Activated CD4-positive, CD25-positive, alpha-beta regulatory T cell (primary cell): ENCODE results near the gene TCF4.

Experiments
- DNase-seq, 4 experiments: peaks; one replicate each; lab custom pipeline; 2025; lab: John Stamatoyannopoulos, UW

Gene TCF4

DNA sequence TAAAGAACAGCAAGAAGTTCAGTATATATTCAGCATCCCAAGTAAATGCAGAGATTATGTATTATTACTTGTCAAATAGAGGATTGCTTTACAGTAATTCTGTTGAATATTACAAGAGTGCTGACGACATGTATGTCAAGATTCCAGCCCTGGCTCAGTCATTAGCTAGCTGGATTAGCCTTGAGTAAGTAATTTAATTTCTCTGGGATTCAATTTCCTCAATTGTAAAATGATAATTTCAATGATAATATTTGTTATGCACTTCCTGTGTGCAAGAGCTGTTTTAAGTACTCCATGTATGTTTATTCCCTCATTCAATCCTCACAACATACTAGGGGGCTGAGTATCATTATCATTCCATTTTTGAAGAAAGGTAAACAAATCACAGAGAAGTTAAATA is 44.0 kb downstream of the TCF4 start:
- DNase-seq: no peak

GRCh38 chr18:55543130-55543704 is 44.8 kb downstream of the TCF4 start:
- no peak for DNase-seq

DNA sequence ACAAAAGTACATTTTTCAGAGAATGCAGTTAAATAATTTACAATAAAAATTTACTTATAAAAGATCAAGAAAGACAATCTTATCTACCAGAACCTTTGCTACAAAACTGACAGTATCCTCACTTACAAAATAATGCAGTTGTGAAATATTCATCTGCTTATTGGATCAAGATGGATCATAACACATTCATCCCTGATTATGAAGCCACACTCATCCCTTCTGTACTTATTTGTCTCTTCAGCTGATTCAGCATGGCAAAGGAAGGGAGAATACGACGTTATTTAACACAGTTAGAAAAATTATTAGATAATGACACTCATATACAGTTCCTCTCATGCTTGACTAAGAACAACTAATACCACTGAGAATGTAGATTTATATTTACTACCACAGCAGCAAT is 46.4 kb downstream of the TCF4 start:
- DNase-seq: no peak

GRCh38 chr18:55539240-55539639 is 48.8 kb downstream of the TCF4 start:
- DNase-seq: no peak

GRCh38 chr18:55534996-55535395 is 53.0 kb downstream of the TCF4 start:
- no peak for DNase-seq

DNA sequence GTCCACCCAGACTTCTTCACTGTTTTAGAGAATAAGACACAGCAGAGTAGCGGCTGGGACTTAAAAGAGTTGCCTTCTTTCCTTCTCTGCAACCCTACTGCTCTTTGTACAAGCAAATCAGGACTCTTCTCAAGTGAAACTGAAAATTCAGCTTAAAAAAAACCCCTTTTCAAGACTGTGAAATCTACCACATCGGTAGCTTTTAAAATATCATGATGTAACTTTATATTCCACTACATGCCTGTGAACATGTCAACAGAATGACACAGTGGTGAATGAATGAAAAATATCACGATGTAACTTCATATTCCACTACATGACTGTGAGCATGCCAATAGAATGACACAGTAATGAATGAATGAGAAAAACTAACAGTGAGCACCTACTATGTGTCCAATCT is 53.4 kb downstream of the TCF4 start:
- DNase-seq: no peak

DNA sequence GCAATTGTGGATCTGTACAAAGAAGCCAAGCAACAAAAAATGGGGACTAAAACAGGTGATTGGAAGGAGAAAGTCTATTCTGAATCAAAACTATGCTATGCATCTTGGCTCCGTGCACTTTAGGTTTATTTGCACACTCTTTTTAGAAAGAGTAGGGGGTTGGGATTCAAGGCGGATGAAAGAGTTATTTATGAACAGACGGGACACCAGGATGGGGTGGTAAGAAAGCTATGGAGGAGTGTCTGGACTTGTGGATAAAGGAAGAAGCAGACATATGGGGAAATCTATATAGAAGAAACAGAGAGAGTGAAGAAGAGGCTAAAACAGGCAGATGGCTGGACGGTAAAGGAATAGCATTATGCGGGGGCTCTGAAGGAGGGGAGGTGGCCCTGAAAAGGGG is 57.8 kb downstream of the TCF4 start:
- DNase-seq: no peak

DNA sequence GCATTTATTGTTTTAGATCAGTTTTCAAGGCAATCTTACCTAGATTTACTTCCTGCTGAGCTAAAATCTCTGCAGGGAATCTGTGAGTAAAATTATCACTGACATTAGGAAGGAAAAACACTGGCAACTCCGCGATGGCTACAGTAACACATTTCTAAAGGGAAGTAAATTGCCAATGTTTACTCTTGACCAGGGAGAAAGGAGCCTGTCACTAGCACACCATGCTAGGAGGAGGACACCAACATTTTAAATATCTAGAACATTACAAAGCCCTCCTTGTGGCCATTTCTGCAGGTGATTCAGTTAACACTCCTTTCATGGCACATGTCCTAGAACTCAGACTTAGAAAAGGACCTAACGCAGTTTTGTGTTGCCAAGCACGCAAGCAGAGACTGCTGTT is 58.4 kb downstream of the TCF4 start:
- DNase-seq: no peak

DNA sequence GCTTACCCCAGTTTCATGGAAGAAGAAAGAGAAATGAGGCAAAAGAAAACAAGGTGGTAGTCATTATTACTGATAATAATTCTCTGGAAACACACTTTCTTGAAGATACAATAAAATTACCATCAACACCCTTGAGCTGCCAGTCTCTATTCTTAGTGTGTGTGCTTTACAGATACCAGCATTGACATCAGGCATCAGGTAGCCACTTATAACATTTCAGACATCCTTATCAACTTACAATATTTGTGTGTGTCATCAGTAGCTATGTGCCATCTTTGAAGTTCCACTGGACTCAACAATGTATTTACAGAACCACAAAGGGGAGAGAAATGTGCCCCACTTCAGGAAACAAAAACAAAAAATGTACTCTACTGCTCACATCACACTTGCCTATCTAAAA is 62.1 kb downstream of the TCF4 start:
- no peak for DNase-seq

DNA sequence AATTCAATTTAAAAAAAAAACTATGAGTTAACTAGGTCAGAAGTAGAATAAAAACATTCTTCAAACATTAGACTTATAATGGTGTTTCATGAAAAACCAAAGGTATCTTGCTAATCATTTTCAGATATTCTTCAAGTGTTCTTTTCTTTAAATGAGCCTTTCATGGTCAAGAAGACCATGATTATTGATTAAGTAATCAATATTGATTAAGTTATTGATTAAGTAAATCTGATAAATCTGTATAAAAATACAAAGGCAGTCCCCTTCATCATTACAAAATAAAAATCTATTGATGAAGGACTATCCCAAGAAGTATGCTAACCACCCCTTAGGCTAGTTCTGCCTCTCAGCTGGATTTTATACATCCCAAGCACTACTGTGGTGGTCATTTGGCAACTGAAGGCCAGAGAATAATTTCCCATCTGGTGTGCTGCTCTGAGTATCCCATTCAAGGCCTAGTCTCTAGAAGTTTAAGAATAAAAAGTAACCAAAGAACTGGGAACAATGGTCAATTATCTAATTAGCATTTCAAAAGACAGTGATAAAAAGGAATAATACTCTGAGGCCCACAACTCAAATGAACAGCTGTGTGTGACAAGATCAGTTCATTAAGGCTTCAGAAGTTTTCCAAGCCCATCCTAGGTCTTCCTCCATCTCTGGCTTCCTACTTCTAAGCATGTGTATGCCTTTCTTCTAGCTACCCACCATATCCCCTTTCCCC is 63.5 kb downstream of the TCF4 start:
- no peak for DNase-seq

DNA sequence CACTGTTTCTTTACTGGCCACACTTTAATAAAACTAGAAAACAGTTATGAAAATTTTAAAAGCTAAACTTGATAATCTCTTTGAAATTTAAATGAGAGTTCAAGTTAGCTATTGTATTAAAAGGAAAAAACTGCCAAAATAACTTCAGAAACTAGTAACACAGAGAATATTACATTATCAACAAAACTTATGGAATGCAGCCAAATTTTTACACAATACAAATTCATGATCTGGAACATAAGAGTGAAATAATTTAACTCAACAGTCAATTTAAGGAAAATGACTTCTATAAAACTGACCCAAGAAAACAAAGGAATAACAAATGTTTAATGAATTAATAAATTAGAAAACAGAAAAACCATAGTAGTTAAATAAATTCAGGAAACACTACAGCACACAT is 65.0 kb downstream of the TCF4 start:
- DNase-seq: no peak

DNA sequence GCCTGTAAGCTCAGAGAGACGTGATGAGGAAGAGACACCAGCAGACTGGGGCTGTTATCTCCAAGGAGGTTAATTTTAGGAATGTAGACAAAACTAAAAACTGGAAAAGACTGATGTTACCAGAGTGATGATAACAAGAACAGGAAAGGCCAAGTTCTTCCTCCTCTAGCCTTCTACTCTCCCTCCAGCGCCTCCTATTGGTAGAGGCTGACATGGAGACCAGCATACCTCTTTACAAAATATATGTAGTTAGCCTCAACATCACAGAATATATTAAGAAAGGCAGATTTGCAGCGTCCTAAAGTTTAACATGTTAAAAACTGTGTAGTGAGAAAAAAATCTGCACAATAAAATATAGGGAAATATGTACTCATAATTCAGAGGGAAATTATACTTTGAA is 66.0 kb downstream of the TCF4 start:
- no peak for DNase-seq

GRCh38 chr18:55517055-55517454 is 70.9 kb downstream of the TCF4 start:
- no peak for DNase-seq

DNA sequence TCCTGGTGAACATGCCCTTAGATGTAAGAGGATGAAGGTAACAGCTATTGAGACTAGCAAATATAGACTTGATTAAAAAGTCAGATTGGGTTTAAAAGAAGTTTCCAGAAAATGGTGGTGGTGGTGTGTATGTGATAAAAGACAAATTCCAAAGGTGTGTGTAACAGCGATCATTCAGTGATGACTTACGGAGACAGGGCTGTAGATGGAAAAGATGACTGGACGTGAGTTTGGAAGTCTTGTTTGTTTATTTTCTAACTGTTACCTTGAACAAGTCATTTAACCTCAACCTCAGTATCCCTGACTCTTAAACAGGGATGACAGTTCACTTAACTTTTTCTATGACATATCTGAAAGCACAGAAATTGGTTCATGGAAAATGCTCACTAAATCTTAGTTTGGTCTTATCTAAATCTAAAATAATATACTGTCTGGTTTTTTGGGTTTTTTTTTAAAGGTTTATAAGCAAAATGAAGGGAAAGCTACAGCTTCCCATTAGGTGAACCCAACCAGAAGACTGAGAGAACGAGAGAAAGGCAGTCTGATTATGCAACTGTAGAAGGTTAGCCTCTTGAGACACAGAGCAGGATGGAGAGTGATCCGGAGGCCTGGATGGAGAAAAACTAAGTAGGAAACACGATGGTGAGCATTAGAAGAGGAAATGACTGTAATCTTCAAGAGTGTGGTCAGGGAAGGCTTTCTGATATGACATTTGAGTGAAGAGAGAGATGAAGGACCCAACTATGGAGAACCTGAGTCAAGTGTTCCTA is 71.9 kb downstream of the TCF4 start:
- DNase-seq: no peak

DNA sequence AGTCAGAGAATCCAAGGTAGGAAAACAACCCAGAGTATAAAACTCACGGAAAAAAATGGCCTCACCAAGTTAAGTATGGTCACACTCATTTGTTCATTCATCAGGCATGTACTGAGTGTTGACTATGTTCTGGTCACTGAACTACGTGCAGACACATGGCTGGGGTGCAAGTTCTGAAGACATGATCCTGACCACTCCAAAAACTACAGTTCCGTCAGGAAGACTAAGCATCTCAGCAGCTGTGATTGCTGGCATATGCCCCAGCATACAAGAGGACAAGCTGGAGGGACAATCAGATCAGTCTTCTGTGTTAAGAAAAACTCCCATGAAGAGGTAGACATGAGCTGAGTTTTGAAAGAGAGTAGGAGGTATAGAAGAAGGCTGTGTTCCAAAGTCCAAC is 72.8 kb downstream of the TCF4 start:
- DNase-seq: no peak

- DNase-seq: no peak
Observed at GRCh38 chr18:55513161-55513560, 74.8 kb downstream of the TCF4 start.

DNA sequence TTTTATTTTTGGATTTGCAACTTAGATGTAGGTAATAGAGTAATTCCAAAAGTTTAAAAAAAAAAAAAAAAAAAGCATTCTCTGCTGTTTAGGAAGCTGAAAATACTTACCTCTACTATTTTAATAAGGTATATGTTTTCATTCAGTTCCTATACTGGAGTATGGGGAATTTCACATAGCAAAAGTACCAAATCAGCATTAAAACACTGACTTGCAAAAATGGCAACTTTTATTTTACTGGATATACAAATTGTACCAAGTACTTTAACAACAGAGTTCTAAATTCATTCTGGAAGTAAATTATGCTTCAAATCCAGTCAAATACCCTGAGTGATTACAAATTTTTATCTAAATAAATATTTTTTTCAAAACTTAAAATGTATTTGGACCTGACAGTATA is 76.7 kb downstream of the TCF4 start:
- DNase-seq: no peak

- DNase-seq: no peak
Observed at GRCh38 chr18:55510809-55511208, 77.2 kb downstream of the TCF4 start.

DNA sequence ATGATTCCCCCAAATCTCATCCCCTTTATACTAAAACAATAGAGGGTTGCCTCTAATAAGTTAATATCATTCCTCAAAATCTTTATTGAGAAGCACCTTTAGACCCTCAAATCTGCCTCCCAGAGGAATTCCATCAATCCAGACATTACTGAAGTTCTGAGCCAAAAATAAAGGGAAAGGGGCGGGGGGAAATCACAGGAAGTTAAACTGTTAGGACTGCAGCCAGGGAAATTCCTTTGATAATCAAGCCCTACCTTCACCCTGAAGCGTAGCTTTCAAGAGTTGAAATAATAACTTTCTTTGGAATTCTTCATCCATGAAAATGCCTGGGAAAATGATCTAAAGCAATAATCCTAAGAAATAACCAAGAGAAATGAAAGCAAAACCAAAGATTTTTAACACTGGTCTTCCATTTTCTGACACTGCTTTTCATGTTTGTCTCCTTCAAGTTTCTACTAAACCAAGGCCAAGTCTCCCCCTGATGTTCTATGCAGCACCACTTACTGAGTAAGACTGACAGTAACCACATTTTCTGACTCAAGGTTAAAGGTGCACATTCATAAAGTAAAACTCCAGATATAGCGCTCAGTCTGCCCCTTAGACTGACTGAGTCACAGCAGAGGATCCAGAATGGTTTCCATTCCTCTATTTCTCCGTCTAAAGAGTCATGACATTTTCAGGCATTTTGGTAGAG is 78.2 kb downstream of the TCF4 start:
- DNase-seq: no peak

DNA sequence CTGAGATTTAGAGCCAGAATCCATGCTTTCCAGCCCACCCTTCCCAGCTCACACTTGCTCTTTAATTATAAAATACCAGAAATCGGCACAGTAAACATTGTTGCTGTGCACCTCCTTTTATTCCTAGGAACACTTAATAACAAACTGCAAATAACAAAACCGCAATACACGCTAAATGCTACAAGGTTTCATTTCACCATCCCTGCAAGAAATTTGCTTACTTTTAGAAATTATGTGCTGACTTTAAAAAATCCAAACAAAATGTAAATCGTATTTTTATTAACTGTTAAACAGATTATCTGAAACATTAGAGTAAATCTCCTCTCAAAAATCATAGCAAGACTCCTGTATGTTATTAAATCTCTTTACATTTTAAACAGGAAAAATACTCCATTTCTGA is 79.3 kb downstream of the TCF4 start:
- DNase-seq: no peak

DNA sequence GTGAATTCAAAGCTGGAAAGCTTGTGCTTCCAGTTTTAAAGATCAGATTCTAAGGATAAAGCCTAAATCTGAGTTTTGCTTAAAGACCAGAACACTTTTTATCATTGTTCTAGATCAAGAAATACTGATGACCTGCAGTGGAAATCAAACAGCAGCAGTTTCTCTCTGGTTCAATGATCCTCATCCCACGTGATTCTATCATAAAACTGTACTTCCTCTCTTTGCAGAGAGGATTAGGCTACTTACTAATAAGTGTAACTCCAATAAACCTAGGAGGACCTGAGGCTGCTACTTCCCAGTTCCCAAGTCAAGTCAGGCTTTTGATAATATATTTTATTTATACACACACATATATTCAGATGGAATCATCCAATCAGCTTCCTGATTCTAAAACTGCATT is 81.9 kb downstream of the TCF4 start:
- no peak for DNase-seq

GRCh38 chr18:55504808-55505207 is 83.2 kb downstream of the TCF4 start:
- DNase-seq: no peak
